Stimulated activated CD8-positive, alpha-beta memory T cell treated with anti-CD3 and anti-CD28 coated beads, Interleukin-2, amount 100 ng/mL, for 48 hours (primary cell): Measurements from ENCODE around the gene VAT1L.
"Not testable (repeated sequence)": the region's sequence is repeated elsewhere in the genome, so short reads cannot be mapped to it uniquely, and the experiment has no call there.

Experiments
- DNase-seq, 2 donors: peaks; one replicate each; pipeline ENCODE4 v3.0.0-alpha.2; 2020; ENCODE audit warnings: low read depth in 2 of 2

The VAT1L gene

DNA sequence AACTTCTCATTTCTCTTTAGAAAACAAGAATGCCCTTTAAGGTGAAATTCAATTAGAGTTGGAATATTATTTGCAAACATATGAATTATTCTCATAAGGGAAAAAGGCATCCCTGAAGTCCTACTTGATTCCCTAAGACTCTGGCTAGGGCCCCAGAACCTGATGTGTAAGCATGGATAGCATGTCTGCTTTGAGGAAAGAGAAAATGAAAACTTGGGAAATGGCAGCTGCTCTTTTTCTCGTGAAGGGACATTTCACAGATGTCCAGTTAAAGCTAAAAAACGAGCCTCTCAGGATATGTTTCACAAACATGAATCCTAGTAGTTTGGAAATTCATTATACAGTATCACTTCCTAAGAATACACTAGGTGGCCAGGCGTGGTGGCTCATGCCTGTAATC, 121.7 kb downstream of the VAT1L start:
- no peak for DNase-seq

DNA sequence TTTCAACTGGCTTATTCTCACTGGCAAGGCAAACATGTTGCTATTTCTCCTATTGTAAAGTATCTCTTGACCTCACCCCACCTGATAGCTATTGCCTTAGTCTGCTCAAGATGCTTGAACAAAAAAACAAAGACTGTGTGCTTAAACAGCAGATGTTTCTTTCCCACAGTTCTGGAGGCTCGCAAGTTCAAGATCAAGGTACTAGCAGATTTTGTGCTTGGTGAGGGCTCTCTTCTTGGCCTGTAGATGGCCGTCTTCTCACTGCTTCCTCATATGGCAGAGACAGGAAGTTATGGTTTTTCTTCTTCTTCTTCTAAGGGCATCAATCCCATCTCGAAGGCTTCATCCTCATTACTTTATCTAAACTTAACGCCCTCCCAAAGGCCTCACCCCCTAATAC, 124.3 kb downstream of the VAT1L start:
- DNase-seq, result no peak

DNA sequence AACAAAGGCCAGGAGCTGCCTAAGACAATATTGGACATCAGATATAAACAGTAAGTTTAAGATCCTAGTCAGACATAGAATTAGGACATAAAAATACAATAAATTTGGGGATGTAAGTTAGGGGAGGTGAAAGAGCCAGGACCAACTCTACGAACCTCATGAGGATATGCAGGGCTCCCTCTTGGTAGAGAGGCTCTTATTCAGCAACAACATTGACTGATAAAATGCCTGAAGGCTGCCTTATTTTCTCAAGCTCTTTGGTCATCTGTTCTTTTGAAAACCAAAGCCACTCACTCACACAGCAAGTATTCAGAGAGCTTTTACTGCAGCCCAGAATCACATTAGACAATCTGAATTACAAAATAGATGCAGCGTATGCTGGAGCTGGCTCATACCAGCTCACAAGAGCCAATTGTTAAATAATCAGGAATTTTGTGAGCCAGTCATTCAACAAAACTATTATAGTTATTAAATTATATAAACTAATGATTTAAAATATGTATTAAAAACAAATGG, 125.4 kb downstream of the VAT1L start:
- DNase-seq, result no peak

DNA sequence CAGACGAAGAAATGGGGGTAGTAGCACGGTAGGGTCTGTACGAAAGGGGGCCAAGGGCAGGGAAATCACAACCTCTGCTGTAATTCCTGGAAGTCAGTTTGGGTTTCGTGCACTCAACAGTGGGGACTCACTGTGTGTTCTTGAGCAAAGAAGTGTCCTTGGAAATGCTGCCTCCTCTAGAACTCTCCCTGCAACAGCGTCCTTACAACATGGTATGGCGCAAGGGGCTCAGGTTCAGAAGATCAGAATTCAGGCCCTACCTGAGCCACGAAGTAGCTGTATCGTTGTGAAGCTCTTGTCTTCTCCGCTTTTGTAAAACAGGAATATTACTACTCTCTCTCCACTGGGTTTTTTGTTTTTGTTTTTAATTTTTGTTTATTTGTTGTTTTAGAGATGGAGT, 127.7 kb downstream of the VAT1L start:
- DNase-seq, result no peak

DNA sequence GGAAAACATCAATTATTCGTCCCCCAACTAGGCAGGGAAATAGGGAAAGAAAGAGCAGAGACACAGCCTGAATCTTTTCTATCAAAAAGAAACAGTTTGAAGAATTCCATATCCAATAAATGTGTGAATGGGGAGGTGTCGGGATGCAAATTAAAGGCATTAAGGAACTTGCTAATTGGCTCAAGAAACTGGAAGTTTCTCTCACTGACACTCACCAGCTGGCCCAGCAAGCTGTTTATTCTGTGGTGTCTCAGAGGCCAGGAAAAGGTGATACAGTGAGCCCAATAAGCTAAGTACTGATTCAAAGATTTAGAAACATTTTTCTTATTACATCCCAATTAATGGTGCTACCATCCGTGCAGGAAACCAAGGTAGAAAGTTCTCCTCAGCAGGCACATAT, 129.6 kb downstream of the VAT1L start:
- no peak for DNase-seq

DNA sequence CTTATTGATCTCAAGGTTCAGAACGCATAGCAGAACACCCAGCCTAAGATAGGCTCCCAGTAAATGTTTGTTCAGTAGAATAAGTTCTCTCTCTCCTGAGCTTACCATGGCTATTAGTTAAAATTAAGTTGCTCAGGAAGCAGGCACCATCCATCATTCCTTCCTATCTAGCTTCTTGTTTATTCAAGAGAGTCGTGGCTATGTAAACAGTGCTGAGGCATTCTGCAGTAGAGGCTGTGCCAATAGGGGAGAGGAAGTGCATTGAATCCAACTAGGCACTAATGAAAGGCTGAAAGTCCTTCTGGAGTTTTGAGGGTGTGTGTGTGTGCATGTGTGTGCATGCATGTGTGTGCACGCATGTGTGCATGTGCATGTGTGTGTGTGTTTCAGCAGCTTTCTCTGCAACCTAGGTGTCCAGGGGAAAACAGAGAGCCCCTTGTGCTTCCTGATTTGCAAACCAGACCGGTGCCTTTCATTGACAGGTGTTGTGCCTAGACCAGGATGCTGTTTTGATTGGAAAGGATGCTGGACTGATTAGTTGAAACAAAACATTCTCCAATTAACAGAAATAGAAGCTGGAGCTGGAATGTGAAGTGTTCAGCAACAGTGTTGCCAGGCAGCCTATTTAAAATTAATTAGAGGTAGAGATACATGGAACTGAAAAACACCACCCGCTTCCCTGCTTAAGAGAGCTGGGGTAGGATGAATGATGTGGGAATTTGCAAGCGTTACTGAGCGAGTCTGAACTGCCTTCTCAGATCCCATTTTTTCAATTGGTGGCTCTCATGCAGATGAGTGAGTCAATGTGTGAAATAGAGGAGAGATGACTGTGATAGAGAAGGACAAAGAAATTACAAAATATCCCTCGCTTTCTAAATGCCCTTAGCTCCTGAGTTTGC, 130.7 kb downstream of the VAT1L start:
- no peak for DNase-seq

DNA sequence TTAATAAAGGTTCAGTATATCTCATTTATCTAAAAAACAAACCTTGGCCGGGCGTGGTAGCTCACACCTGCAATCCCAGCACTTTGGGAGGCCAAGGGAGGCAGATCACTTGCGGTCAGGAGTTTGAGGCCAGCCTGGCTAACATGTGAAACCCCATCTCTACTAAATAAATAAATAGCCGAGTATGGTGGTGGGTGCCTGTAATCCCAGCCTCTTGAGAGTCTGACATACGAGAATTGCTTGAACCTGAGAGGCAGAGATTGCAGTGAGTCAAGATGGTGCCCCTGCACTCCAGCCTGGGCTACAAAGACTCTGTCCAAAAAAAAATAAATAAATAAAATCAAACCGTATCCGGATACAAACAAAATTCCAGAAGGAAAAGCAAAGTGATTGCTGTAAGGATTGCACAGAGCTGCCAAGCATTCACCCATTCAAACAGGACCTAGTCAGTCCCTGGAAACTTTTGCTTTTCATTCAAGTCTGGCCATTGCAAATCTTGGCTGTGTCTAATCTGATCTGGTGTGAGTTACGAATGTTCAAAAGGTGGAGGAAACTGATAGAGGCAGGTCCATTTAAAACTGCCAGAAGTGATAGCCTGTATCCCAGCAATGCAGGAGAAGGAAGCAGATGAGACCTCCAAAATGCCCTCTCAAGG, 131.5 kb downstream of the VAT1L start:
- DNase-seq, result no peak

DNA sequence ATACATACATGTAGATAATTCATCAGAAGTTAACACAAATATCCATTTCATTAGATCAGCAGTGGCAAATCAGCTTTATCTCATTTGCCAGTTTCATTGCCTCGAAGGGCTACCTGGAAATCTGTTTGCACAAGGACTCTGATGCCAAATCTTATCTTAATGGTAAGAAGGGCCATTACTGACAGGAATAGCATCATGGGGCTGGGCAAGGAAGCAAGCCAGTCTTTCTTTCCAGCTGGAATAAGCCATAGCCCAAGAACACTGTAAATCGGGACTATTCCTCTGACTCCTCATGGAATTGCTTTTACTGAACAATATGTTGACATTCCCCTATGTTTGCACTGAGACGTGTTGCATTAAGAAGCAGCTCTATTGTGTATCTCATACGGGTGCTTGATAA, 132.6 kb downstream of the VAT1L start:
- DNase-seq, result no peak

DNA sequence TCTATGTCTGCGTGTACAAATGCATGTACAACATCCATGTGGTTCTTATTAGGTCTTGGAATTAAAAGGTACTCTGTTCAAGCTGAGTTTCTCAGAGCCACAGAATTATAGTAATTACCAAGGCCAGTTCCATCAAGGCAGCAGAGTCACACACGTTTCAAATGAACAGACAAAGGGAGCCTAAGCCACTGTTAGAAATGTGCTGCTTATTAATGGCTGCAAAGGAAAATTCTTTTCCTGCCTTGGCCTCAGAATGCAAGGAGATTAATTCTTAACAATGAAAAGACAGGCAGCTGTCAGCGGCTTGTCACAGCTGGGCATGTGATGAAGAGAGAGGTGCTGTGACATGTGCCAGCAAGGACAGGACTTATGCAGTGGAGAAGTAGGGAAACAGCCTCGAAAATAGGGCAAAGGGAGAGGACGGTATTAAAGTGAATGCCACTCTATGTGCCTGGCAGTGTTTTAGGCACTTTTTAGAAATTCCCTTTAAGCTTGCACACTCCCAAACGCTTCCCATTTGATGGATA, 133.9 kb downstream of the VAT1L start:
- DNase-seq, result no peak

DNA sequence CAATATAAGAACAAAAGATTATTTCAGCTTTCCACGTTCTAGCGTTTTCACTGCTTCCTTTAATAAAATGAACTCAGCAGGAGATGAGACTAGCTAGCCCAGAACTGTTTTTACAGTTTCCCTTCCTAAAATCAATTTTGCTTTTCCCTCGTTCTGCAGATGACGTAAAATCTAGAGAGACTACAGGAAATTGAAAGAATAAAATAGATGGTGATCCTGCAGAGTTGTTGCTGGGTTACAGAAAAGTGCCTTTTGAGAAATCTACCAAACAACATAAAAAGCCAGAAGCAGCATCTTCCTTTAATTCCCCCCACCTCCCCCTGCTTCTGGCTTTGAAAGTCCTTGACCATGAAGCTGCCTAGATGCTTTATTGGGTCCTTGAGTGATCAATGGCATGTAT, 137.2 kb downstream of the VAT1L start:
- no peak for DNase-seq

DNA sequence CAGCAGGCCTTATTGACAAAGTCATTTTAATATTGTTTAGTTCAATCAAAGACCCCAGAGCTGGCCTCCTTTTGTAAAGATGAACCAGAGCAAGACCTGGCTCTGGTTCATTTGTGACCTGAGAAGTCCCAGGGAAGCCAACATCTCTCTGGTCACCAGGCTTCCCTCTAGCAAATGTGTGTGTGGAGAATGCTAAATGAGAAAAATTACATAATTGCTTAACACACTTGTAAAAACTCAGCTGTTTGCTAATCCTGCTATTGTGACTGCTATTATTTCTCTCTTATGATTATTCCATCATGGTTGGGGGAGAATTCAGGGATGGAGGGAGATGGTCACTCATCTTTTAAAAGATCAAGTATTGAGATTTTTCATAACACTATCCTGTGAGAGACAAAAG, 139.7 kb downstream of the VAT1L start:
- DNase-seq, result no peak

DNA sequence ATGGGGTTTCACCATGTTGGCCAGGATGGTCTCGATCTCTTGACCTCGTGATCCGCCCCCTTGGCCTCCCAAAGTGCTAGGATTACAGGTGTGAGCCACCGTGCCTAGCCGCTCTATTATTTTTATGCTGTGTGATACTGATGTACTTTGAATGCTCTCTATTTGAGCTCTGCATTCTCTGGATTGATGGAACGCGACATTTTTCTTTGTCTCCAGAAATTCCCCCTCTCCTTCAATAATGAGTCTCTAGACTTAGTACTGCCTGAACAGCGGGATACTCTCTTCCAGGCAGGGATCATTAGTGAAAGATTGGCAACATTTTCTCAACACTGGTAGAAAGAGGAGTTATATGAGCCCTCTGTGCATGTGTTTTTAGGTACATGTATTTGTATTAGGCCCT, 140.6 kb downstream of the VAT1L start:
- DNase-seq, result no peak

DNA sequence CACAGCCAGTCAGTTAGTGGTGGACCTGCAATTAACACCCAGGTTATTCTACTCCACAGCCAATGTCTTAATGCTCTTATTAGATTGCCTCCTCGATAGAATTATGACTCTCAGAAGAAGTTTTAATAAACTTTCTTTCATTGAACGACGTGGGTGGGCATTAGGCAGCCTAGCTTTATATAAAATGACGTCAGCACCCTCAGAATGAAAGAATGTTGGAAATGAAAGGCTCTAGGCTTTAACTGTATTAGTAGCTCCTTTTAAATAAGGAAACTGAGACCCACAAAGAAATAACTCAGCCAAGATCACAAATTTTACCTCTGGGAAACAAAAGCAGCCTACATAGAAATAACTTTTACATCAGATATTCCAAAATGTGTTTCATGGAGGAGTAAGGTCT, 142.7 kb downstream of the VAT1L start:
- DNase-seq, result no peak

DNA sequence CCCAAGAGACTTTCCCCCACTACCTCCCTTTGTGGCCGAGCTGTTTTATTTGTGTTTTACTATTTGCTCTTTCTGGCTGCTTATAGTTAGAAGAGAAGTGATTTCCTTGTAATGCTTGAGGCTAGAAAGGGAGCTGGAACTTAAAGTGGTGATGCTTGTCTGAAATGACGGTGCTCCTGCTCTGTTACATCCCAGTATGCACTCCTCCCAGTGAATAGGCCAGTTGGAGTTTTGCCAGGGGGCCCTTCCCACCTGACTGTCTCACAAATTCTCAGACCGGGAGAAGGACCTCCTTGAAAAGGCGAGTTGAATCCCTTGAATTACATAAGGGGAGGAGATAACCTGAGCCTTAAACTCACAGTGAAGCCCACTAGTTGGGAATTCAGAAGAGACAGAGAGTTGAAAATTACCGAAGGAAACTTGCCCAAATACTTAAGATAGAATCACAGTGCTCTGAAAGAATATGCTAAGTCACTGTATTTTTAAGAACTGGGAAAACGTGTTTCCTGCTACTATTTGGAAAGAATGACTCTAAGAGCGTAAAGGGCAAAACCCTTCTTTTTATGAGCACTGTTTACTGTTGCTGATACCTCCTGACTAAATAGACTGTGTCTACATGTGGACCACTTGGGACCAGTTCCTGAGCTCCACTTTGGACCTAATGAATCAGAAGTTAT, 149.2 kb downstream of the VAT1L start:
- DNase-seq, result no peak

DNA sequence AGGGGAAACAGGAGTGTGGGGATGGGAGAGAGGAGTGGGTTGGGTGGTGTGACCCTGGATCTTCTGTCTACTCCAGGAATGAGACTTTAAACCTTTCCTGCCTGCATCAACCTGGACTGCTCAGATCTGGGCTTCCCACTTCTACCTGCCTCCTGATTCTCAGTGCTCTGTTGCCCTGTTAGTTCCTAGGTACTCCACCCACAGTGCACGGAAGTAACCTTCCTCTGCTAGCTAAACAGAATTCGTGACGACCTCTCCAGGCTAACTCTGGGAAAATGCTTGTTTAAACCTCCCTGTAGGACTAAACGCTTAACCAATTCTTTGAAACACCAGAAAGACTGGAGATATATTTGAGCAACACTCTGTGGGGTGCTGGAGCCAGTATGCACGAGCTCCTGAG, 150.5 kb downstream of the VAT1L start:
- DNase-seq, result no peak

DNA sequence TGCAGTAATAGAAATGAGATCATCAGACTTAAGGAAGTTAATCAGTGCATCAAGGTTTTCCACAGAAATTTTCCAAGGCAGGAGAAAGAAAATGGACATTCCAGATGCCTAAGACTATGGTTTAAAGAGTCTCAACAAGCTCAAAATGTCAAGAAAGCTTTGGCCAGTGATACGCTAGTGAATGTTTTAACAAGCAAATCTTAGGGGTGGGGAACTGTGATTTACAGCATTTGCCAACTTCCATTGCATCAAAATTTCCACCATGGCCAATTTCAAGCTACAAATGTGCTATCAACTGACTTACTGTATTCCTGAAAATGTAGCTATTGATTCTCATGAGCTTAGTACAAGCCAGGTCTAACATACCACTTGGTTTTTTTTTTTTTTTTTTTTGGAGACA, 151.6 kb downstream of the VAT1L start:
- no peak for DNase-seq

DNA sequence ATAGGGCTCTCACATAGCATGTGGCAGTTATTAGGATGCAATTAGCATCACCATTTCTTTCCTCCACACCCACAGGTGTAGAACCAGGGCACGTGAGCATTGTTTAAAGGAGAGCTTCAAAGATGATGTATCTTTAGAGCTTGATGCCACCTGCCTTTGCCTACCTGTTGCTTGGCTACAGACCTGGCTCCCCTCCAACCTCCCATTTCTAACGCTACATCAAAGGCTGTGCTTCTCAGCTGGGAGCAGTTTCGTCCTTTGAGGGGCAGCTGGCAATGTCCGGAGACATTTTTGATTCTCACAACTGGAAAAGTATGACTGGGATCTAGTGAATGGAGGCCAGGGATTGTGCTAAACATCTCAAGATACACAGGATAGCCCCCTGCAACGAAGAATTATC, 155.4 kb downstream of the VAT1L start:
- no peak for DNase-seq

DNA sequence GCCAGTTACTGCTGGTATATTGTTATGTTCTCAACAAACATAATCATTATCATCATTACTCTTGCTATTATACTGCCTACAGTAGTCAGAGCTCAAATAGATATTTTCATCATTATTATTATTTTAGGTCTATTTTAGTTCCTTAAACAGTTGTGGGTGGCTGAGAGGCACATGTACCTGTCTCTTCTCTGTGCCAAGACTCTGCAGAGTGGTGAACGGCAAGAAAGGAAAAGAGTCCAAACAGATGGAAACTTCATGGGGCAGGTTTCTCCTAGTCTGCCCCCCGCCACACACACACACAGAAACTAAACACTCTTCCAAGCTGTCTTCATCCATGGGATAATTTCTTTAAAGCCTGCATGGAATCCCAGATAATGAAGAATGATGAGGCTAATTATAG, 156.3 kb downstream of the VAT1L start:
- DNase-seq, result no peak

DNA sequence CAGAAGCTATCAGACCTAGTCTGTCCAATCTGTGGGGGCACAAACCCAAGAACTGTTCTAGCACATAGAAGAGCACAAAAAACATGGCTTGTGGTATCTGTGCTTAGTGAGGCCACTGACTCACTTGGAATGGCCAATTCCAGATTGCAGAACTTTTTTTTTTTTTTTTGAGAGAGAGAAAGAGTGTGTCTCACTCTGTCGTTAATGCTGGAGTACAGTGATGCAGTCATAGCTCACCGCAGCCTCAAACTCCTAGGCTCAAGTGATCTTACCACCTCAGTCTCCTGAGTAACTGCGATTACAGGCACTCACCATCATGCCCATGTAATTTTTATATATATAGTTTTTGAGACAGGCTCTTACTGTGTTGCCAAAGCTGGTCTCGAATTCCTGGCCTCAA, 156.8 kb downstream of the VAT1L start:
- no peak for DNase-seq

DNA sequence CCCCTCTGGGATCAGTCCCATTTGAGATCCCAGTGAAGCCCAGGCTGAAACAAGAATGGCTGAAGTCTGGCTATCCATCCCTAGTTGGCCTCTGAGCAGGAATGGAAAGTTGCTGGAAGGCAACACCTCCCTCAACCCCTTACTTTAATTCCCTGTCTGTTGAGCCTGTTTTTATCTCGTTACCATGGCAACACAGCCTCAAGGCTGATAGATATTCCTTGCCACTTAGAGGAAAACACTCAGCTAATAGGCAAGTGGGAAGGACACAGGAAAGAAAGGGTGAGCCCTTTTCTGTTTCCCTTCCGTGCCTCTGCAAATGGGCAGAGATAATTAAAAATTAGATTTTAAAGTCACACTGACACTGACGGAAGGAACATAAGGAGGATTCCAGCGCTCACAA, 158.5 kb downstream of the VAT1L start:
- DNase-seq, result no peak

DNA sequence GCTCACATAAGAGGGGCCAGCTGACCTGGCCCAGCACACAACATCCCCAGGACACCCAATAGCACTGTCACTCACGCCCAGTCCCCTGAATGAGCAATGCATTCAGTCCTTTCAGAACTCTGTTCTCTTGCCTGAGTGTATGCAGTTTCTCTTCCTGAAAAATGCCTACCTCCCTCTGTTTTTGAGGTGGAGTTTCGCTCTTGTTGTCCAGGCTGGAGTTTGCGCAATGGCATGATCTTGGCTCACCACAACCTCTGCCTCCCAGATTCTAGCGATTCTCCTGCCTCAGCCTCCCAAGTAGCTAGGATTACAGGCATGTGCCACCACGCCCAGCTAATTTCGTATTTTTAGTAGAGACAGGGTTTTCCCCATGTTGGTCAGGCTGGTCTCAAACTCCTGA, 159.2 kb downstream of the VAT1L start:
- DNase-seq, result not testable (repeated sequence)

DNA sequence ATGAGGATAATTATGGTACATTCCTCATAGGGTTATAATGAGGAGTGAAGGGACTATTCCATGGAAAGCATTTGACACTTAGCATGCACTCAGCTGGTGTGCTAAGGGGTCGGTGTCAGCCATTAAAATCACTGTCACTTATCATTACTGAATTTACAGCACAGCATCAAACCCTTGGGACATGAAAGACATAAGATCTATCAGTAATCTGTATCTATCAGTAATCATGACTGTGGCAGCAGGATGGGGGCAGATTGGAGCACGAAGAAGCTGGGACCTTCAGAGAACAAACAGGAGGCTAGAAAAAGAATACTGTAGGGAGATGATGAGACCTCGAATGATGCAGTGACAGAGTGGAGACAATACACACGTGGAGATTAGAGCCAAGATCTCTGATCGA, 160.5 kb downstream of the VAT1L start:
- no peak for DNase-seq
